GM23248 (cell line): ENCODE measurements around the gene PHIP. TPM values are rescaled to one million over a fixed set of nuclear protein-coding genes. Genes with fewer than 3 reads are reported as not detected.
"Not testable (repeated sequence)": the region's sequence is repeated elsewhere in the genome, so short reads cannot be mapped to it uniquely, and the experiment has no call there.

Source experiments
- DNase-seq: peaks from one replicate; pipeline ENCODE4 v3.0.0-alpha.2; 2015
- H2AFZ ChIP-seq: fragments of 200-600 bp; sonication (generic); 2 replicates; pipeline ENCODE4 v1.6.1; 2016; ENCODE audit warnings: antibody characterized with exemption
- H3F3A ChIP-seq: fragments of 200-600 bp; sonication (generic); 2 replicates; pipeline ENCODE4 v1.6.1; 2016; ENCODE audit warnings: mild to moderate bottlenecking, antibody characterized with exemption, mixed run types; ENCODE audit not compliant: insufficient read depth
- H3K27ac ChIP-seq: fragments of 200-600 bp; sonication (generic); 2 replicates; pipeline ENCODE4 v1.5.1; 2016; ENCODE audit warnings: mild to moderate bottlenecking
- H3K27me3 ChIP-seq: fragments of 200-600 bp; sonication (generic); replicated peaks from 2 replicates; pipeline ENCODE4 v1.6.1; 2016; ENCODE audit warnings: mild to moderate bottlenecking; ENCODE audit not compliant: insufficient read depth
- H3K36me3 ChIP-seq: fragments of 200-600 bp; sonication (generic); 2 replicates; pipeline ENCODE4 v1.6.1; 2016; ENCODE audit warnings: low read depth, mild to moderate bottlenecking
- H3K4me1 ChIP-seq: fragments of 200-600 bp; sonication (generic); 2 replicates; pipeline ENCODE4 v1.6.1; 2016; ENCODE audit warnings: mild to moderate bottlenecking; ENCODE audit not compliant: insufficient read depth
- H3K4me2 ChIP-seq: fragments of 200-600 bp; sonication (generic); one replicate; pipeline ENCODE4 v1.6.1; 2016; ENCODE audit warnings: mild to moderate bottlenecking; ENCODE audit not compliant: unreplicated experiment
- H3K4me3 ChIP-seq: fragments of 200-600 bp; sonication (generic); 2 replicates; pipeline ENCODE4 v1.5.1; 2016; ENCODE audit warnings: mild to moderate bottlenecking
- H3K79me2 ChIP-seq: fragments of 200-600 bp; sonication (generic); 2 replicates; pipeline ENCODE4 v1.6.1; 2016; ENCODE audit warnings: mild to moderate bottlenecking; ENCODE audit not compliant: insufficient read depth
- H3K9ac ChIP-seq: fragments of 200-600 bp; sonication (generic); 2 replicates; pipeline ENCODE4 v1.6.1; 2016; ENCODE audit warnings: mild to moderate bottlenecking
- H3K9me2 ChIP-seq: fragments of 200-600 bp; sonication (generic); 2 replicates; pipeline ENCODE4 v1.6.1; 2016; ENCODE audit warnings: mixed run types, mild to moderate bottlenecking, moderate library complexity; ENCODE audit not compliant: insufficient read depth
- H3K9me3 ChIP-seq: fragments of 200-600 bp; sonication (generic); one replicate; pipeline ENCODE4 v1.6.1; 2017; ENCODE audit warnings: low read depth
- H4K20me1 ChIP-seq: fragments of 200-600 bp; sonication (generic); 2 replicates; pipeline ENCODE4 v1.6.0; 2016; ENCODE audit not compliant: insufficient read depth
- EZH2 ChIP-seq: fragments of 200-600 bp; sonication (generic); IDR thresholded peaks from 2 replicates; pipeline ENCODE4 v1.6.1; 2018; ENCODE audit warnings: antibody characterized with exemption, mild to moderate bottlenecking; ENCODE audit not compliant: insufficient read depth, poor library complexity, severe bottlenecking
- EZH2phosphoT487 ChIP-seq: fragments of 200-600 bp; sonication (generic); IDR thresholded peaks from 2 replicates; pipeline ENCODE4 v1.6.1; 2018; ENCODE audit warnings: antibody characterized with exemption, moderate library complexity, mild to moderate bottlenecking, low read depth; ENCODE audit not compliant: insufficient read depth
- WGBS, 2 experiments: methylation state at CpG; one replicate each; pipeline ENCODE4 v1.1.6; 2015 to 2017; ENCODE audit warnings: low lambda C conversion rate in 2 of 2, low coverage in 1 of 2; ENCODE audit errors: missing lambda C conversion rate in 2 of 2; 5-methylcytosine and 5-hydroxymethylcytosine counted together
- in situ Hi-C: fragments of 300-500 bp; cut with MboI; formaldehyde crosslinking; loops from 2 replicates; pipeline ENCODE4 v1.15.0; 2020
- polyA plus RNA-seq: library from polyadenylated mRNA; unstranded; fragments of >200 nt; fragmentation: Nextera tagmentation; extraction: Ambion mirVana; gene quantifications from 2 replicates; pipeline ENCODE4 v1.2.1, GENCODE V29; 2016
- total RNA-seq: library from RNA; depleted of rRNA; stranded (reverse); fragments of >200 nt; shearing (Covaris generic); gene quantifications from 2 replicates; pipeline ENCODE4 v1.2.3, GENCODE V29; 2014; rRNA removed

PHIP gene
- total and polyA plus RNA-seq, 2 experiments from 2014 or later: 9.0 to 14.5 TPM

DNA sequence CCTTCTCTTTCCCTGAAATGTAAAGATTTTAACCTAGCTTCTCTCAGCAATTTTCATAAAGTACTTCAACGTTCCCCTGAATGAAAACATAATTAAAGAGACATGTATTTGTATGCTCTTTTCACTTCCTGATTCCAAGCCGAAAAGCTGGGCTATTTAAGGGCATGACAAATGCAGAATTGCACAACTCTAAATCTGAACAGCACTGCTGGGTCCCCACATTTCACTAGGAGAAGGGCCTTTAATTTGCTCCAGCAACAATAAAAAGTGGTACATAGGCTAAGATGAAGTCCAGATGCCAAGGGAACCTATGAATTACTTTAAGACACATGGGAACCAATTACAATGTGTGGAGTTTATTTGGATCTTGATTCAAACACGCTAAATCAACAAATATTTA lies 168.7 kb downstream of the PHIP start:
- Histone ChIP-seq H3K4me3 (no peak overlapping the region), H3K4me2 (peak overlapping the region; percentile 85), H3K9ac (no peak overlapping the region), H3K36me3 (no peaks in the 10 kb centered on the region), H3K27ac (peak overlapping the region; percentile 46), H3K4me1 (peaks cover 43% of the 10 kb centered on the region), H3K9me2 (no peaks in the 10 kb centered on the region), H3F3A (peaks cover 23% of the 10 kb centered on the region), H3K27me3 (no peaks in the 10 kb centered on the region), H2AFZ (peak overlapping the region; percentile 87), H3K9me3 (no peaks in the 10 kb centered on the region), H4K20me1 (no peaks in the 10 kb centered on the region), H3K79me2 (no peaks in the 10 kb centered on the region)
- peak; percentile 82 for DNase-seq
- no peak for TF ChIP-seq EZH2phosphoT487
- TF ChIP-seq EZH2: no peak
- WGBS, 2 experiments: 0 to 5% methylated on average over 3 of the region's 3 CpGs
- in situ Hi-C loops: no loop called here

DNA sequence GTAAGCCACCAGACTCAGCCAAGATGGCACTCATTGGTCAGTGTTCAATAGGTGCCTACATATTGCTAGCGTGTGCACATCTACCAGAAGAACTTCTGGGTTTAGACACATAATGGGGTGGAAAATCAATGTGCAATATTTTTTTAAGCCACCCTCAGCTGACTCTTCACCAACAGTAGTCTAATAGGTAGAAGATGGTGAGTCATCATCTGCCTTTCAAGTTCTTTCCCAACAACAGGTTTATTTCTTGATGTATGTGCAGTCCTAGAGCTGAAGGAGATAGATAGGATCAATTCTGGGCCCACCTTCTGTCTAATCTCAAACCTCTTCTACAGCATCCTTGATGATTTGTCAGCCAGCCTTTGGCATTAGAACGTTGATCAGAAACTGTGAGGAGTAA lies 169.4 kb downstream of the PHIP start:
- Histone ChIP-seq H4K20me1 (no peaks in the 10 kb centered on the region), H3K79me2 (no peaks in the 10 kb centered on the region), H3F3A (peaks cover 23% of the 10 kb centered on the region), H3K36me3 (no peaks in the 10 kb centered on the region), H3K4me1 (peaks cover 50% of the 10 kb centered on the region), H2AFZ (peak overlapping the region; percentile 87), H3K4me3 (no peak overlapping the region), H3K27ac (0 out of 2 replicates have a peak overlapping the region, but pooled peaks have one; percentile 46), H3K9ac (no peak overlapping the region), H3K4me2 (no peak overlapping the region), H3K9me3 (no peaks in the 10 kb centered on the region), H3K27me3 (no peaks in the 10 kb centered on the region), H3K9me2 (no peaks in the 10 kb centered on the region)
- peak; percentile 21 for DNase-seq
- in situ Hi-C loops: no loop called here
- TF ChIP-seq EZH2phosphoT487 (no peak), EZH2 (no peak)
- WGBS, 2 experiments: 54 to 62% methylated on average over 2 of the region's 2 CpGs

DNA sequence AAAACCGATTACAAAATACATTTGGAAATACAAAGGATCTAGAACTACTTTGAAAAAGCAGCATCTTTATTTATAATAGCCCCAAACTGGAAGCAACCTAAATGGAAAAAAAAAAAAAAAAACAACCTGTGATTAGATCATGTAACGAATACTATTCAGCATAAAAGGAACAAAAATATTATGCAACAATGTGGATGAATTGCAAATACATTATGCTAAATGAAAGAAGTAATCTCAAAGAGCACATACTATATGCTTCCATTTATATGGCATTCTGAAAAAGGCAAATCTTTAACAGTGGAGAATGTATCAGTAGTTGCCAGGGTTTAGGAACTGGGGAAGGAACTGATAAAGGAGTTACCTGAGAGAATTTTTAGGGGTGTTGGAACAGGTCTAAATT lies 181.8 kb downstream of the PHIP start:
- no peaks in the 10 kb centered on the region for H3K27me3 ChIP-seq
- H3K4me1 ChIP-seq: no peaks in the 10 kb centered on the region
- no peak overlapping the region for H3K4me2 ChIP-seq
- no peak overlapping the region for H3K4me3 ChIP-seq
- no peaks in the 10 kb centered on the region for H3K9me2 ChIP-seq
- H4K20me1 ChIP-seq: no peaks in the 10 kb centered on the region
- H3K9ac ChIP-seq: no peak overlapping the region
- no peaks in the 10 kb centered on the region for H3K9me3 ChIP-seq
- no peak overlapping the region for H2AFZ ChIP-seq
- WGBS, 2 experiments: 87 to 93% methylated on average over 2 of the region's 2 CpGs
- H3K36me3 ChIP-seq: no peaks in the 10 kb centered on the region; the same call in 1 of the 2 replicates
- TF ChIP-seq EZH2phosphoT487: no peak
- no peak for TF ChIP-seq EZH2
- H3K27ac ChIP-seq: no peak overlapping the region
- in situ Hi-C loops: no loop called here
- no peaks in the 10 kb centered on the region for H3K79me2 ChIP-seq
- H3F3A ChIP-seq: no peaks in the 10 kb centered on the region
- no peak for DNase-seq

DNA sequence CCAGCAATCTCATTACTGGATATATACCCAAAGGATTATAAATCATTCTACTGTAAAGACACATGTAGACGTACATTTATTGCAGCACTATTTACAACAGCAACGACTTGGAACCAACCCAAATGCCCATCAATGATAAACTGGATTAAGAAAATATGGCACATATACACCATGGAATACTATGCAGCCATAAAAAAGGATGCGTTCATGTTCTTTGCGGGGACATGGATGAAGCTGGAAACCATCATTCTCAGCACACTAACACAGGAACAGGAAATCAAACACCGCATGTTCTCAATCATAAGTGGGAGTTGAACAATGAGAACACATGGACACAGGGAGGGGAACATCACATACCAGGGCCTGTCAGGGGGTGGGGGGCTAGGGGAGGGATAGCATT lies 188.2 kb downstream of the PHIP start:
- H4K20me1 ChIP-seq, H3K9ac ChIP-seq, H2AFZ ChIP-seq, H3K9me3 ChIP-seq, H3K4me2 ChIP-seq, H3F3A ChIP-seq, H3K27me3 ChIP-seq, H3K79me2 ChIP-seq, in situ Hi-C loops, DNase-seq, H3K4me1 ChIP-seq, H3K4me3 ChIP-seq, H3K9me2 ChIP-seq, H3K36me3 ChIP-seq, H3K27ac ChIP-seq: not testable (repeated sequence)
- WGBS, 2 experiments: 93 to 94% methylated on average over 5 of the region's 5 CpGs

Other genes starting within 250 kb of the PHIP start
- 4.2 and 4.6 TPM in 2 replicates for gene IRAK1BP1, start 210.7 kb downstream of the PHIP start, total RNA-seq
- 2.0 TPM in 2 replicates for gene IRAK1BP1, start 210.7 kb downstream of the PHIP start, polyA plus RNA-seq
- gene HMGN3, start 156.4 kb upstream of the PHIP start, total RNA-seq: 17.6 and 30.0 TPM in 2 replicates
- gene HMGN3, start 156.4 kb upstream of the PHIP start, polyA plus RNA-seq: 84.4 and 86.5 TPM in 2 replicates